ENCODE results near the gene KLF9. TPM values are rescaled to one million over a fixed set of nuclear protein-coding genes. Genes with fewer than 3 reads are reported as not detected.

KLF9 gene
- total RNA-seq: 37.1 and 50.6 TPM in 2 replicates

DNA sequence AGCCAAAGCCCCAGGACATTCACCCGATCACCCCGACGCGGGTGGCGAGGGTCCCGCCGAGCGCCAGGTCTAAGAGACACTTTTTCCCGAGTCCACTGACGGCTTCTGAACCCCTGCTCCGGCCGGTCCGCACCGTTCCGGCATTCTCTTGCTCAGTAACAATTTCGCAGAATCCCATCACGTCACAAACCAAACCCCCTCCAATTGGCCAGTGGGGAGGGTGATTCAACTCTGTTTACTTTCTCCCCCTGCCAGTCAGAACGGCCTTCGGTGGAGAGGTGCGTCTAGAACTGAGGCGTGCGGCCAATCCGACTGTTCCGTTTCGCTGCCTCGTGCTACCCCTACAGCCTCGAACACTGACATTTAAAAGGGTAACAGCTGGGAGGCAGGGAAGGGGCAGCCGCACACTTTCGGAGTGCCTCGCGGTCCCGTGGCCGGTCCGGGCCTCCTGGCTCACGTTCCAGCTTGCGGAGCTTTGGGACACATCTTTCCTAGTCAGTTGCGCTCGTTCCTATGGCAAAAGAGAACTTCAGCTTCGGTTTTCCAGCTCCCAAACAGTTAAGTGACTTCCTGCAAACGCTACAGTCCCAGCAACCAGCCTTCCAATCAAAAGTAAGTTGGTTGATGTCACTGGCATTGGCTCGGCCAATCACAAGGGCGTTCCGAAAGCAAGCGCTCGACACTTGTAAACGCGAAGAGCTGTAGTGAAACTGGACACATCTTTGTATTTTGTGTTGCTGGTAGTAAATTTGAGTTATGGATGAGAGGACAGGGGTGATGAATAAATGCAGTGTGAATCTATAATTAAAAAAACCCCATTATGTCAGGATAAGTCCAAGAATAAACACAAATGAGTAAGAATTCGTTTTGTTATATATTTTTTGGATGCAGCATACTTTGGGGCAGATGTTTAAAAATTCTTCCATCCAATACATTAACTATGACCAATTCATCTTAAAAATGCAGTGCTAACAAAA is at the start of gene KLF9:
TSS of gene KLF9 (minus strand) at position 859 of the 977 bp plus-strand sequence. CDS start 1,294 bp downstream, outside the sequence.
- peak; percentile 96 for DNase-seq (ENCODE audit: low read depth, low spot score)

DNA sequence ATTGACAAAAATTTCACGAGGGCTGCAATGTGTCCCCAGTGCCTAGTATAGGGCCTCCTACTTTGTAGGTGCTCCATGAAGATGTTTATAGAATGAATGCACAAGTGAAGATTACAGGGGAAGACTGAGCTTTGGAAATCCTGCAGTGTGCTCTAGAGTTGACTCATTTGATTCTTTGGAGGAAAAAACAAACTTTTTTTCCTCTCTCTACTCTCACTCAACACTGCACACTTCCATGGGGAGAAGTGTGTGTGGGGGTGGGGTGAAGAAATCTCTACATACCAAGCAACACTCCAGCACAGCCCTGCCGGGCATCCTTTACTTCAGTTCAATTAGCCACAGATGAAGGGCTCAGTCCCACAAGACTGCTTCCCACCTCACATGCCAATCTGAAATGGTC is 49.4 kb upstream of the KLF9 start:
- DNase-seq (ENCODE audit: low read depth, low spot score): no peak

DNA sequence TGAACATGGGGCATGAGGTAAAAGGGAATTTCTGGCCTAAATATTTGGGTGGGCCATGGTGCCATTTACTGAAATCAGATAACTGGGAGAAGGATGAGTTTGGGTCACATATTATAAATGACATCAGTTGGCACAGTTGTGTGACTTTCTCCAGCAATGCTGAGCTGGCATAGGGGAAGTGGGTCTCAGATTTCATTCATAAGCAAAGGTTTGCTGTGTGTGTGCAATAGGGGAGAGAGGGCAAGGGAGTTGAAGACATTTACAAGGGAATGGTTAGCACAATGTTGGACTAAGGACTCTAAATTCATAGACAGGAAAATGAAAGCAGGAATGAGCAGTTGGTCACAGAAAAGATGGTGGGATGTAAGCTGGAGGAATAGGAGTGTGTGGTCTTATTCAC is 47.8 kb upstream of the KLF9 start:
- DNase-seq (ENCODE audit: low read depth, low spot score): no peak

DNA sequence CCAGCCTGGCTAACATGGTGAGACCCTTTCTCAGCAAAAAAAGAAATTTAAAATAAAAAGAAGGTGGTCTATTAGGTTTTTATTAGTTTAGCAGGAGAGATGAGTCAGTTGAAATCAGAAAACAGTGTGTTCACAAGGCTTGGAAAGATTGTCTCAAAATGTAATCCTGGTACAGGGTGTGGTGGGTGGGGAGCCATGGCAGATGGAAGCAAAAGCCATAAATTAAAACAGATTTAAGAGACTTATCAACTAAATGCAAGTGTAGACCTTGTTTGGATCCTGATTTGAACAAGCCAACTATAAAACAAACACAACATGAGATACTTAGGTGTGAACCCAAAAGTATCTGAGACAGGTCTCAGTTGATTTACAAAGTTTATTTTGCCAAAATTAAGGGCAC is 42.8 kb upstream of the KLF9 start:
- no peak for DNase-seq (ENCODE audit: low read depth, low spot score)

DNA sequence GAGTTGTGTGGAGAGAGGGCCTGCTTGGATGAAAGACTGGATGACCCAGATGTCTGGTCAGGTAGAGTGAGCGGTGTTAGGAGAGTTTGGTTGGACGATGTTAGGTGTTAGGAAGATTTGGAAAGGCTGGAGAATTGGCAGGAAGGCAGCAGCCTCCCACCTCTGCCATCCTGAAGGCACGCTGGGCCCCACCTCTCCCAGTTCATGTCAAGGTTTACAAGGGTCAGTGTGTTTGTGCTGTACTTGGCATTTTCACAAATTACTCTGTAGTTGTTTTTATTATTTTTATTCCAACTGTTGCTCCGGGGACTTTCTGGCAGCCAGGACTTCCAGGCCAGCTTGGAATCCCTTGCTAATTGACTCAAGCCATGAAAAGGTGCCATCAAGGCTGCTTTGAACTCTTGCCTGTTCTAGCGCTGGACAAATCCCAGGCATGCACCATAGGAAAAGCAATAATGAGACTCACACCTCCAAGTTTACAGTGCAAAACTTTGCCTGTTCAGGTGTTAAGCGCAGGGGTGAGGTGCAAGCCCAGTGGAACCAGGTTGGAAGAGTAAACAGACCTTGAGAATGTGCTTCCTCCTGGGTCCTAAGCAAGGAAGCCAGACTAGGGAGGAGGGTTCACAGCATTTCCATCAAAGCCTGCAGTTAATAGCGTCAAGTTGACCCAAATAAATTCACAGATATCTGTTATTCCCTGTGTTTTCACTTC is 41.7 kb upstream of the KLF9 start:
- no peak for DNase-seq (ENCODE audit: low read depth, low spot score)

DNA sequence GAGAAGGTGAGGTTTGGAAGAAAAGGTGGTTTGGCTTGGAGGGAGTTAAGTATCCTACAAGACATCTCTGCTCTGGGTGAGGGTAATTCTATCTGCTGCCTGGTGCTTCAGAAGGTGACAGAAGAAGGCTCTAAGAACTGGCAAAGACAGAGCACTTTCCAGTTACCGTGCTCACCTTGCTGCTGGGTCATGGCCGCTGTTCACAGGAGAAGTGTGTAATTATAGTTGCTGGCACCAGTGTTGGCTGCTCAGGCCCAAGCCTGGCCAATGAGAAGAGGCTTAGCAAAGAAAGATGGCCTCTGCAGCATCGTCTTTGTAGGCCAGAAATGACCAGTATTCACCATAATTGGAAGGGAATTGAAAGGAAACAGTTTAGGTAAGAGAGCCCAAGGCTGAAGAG is 37.9 kb upstream of the KLF9 start:
- no peak for DNase-seq (ENCODE audit: low read depth, low spot score)

DNA sequence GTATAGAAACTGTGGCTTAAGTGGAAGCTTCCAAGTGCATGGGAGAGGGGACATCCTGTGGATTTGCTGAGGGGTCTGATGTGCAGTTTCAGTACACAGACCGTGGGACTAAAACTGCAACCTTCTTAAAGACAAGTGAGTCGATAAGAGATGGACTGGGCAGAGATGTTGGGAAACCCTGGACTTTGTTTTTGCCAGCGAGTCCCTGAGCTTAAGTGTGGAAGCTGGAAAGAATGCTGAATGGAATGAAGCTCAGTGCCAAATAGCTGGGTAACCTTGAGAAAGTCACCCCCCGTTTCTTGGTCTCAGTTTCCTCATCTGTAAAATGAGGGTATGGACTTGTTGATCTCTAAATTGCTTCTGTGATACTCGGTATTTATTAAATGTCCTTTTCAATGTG is 37.3 kb upstream of the KLF9 start:
- DNase-seq (ENCODE audit: low read depth, low spot score): no peak

DNA sequence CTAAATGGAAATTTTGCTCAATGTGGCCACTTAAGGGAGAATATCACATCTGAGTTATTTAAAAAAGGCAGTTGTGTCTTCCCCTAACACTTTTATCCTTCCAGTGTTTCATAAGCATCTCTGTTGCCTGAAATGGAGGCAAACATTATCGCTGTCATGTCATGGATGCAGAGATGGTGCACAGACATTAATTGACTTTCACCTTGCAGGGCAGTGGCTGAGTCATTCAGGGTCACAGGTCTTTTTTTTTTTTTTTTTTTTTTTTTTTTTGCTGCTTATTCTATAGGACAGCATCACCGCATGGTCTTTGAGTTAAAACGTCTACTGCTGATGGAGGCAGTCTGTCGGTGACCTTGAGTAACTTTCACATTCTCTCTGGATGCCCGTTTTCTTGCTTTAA is 36.3 kb upstream of the KLF9 start:
- no peak for DNase-seq (ENCODE audit: low read depth, low spot score)

DNA sequence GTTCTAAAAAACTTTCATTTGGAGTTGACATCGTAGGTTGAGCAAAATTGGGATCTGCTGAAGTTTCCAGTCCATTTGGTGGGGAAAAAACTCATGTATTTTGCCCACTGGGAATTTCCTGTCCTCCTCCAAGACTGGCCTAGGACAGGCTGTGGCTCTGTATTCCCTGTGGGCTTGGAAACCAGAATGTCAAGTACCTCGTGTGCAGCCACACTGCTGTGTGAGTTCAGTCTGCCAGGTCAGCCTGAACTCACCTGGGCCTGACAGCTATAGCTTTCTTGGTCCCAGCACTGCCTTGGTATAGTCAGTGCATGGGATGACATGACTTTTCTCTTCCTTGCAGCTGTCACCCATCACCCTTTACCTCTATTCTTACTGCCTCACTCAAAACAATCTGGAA is 35.0 kb upstream of the KLF9 start:
- DNase-seq (ENCODE audit: low read depth, low spot score): no peak

DNA sequence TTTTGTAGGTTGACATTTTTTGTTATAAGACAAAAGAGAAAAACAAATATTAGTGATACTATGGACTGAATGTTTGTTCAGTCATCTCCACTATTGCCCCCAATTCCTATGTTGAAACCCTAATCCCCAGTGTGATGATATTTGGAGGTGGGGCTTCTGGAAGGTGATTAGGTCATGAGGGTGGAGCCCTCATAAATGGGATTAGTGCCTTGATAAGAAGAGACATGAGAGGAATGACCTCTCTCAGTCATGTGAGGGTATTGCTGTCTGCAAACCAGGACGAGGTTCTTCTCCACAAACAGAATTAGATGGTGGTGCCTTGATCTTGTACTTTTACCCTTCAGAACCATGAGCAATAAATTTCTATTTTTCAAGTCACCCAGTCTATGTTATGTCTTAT is 34.5 kb upstream of the KLF9 start:
- DNase-seq (ENCODE audit: low read depth, low spot score): no peak

DNA sequence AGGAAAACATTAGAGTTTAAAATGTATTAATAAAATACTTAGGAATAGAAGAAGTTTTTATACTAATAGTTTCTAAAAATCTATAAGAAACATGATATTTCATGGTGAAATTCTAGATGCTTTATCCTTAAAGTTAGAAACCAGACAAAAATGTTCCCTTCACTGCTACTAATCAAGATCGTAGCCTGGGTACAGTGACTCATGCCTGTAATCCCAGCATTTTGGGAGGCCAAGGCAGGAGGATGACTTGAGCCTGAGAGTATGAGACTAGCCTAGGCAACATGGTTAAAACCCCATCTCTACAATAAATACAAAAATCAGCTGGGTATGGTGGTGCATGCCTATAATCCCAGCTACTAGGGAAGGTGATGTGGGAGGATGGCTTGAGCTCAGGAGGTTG is 30.4 kb upstream of the KLF9 start:
- no peak for DNase-seq (ENCODE audit: low read depth, low spot score)

DNA sequence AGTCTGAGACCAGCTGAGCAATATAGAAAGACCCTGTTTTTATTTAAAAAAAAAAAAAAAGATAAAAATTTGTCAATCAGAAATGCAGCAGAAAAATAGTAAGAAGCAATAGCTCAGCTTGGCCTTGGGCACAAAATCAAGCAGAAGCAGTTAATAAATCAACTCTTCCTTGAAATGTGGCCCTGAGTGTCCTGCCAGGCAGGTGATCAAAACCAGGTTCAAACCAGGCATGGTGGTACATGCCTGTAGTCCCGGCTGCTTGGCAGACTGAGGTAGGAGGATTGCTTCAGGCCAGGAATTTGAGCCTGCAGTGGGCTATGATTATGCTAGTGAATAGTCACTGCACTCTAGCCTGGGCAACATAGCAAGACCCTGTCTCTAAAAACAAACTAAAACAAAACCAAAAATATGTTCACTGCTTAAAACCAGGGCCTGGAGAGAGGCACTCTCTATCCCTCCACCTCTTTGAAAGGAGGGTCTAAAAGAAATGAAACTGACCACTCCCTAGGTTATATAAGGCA is 27.9 kb upstream of the KLF9 start:
- DNase-seq (ENCODE audit: low read depth, low spot score): no peak

DNA sequence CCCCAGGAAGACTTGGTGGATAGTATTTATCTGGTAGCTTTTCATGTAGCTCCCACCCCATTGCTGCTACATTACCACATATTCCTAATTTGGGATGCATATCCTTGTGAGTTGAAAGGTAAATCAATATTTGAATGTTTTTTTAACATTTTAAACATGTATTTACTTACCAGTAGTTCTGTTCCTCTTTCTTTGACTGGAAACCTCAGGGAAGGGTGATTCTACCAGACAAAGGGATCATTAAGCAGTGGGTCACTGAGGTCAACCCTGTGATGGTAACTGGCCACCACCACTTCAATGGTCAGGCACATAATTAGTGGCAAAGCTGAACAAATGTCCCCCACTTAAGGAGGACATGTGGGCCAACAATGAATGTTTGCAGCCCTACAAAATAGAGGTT is 27.2 kb upstream of the KLF9 start:
- DNase-seq (ENCODE audit: low read depth, low spot score): no peak

DNA sequence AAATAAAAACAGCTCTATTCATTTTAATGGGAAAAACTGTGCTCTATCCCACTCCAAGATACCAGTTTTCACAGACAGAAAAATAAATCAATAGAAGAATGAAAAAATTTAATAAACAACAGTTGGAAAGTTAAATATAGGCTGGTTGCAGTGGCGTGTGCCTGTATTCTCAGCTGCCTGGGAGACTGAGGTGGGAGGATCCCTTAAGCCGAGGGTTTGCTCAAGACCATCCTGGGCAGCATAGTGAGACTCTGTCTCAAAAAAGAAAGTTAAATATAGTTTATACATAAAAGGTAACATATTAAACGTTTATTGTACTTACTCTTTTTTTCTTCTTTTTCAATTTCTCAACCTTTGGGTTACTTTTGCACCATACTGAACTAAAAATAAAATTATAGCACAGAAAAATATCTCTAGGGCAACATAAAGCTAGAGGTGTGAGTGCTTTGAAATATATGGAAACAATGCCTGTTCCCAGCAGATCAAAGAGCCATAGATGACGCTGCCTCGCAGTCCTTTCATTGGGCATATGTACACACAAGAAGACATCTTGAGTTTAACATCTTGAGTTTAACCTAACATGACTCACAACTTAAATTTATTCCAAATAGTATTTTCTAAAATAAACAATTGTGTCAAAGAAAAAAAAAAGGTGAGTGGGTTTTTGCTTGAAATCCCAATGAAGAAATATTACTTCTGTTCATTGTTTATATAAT is 25.7 kb upstream of the KLF9 start:
- no peak for DNase-seq (ENCODE audit: low read depth, low spot score)

DNA sequence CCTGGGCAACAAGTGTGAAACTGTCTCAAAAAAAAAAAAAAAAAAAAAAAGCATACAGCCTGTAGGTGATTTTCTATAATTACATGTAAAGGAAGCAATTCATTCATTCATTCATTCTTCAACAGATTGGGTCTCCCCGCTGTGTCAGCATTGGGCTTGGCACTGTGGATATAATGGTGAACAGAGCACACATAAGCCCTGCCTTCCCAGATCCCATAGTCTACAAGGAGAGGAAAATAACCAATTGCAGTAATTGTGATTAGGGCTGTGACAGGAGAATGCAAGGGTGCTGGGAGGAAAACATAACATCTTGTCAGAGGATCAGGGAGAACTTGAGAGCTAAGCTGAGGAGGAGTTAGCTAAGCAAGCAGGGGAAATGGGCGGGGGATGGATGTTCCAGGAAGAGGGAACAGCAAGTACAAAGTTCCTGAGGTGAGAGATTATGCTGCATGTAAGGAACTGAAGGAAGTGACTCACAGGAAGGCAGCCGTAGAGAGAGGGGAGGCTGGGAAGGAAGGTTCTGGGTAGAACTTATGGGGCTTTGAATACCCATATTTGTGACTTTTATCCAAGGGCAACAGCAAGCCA is 24.0 kb upstream of the KLF9 start:
- DNase-seq (ENCODE audit: low read depth, low spot score): peak; percentile 90

DNA sequence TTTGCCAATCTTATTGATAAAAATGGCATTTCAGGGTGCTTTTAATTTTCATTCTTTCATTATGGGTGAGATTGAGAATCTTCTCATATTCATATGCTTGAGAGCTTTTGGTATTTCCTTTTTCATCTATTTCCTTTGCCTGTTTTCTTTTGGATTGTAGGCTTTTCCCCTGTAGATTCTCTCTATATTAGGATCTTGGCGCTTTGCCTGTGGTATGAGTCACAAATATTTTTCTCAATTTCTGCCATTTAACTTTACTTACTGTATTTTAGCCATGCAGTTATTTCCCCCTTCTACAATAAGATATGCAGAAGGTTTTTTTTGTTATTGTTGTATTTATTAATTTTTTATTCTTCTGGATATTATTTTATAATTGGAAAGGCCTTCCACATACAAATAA is 21.5 kb upstream of the KLF9 start:
- DNase-seq (ENCODE audit: low read depth, low spot score): peak; percentile 54

DNA sequence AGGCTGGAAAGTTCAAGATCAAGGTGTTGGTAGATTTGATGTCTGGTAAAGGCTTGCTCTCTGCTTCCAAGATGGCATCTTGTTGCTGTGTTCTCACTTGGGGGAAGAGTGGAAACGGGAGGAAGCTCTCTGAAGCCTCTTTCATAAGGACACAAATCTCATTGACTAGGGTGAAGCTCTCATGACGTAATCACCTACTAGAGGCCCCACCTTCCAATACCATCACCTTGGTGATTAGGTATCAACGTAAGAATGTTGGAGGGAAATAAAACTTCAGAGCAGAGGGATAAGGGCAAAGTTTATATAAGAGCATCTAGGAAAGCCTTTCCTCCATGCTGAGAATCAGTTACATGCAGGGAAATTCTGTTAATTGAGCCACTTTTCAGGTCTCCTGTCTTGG is 15.4 kb upstream of the KLF9 start:
- DNase-seq (ENCODE audit: low read depth, low spot score): no peak

DNA sequence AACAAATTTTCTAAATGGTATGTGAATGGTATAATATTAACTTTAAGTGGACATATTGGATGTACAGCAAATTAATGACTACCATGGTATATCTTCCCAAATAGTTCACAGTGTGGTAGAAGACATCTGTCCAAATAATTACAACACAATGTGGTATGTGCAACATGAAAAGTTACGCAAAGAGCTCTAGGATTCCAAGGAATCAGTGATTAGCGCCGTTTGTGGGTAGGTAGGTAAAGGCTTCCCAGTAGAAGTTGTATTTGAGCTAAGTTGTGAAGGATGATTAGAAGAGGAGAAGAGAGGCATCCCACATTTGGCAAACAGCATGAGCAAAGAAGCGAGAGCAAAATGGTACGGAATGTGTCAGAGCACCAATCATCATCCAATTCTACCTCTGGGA is 14.3 kb upstream of the KLF9 start:
- DNase-seq (ENCODE audit: low read depth, low spot score): no peak

DNA sequence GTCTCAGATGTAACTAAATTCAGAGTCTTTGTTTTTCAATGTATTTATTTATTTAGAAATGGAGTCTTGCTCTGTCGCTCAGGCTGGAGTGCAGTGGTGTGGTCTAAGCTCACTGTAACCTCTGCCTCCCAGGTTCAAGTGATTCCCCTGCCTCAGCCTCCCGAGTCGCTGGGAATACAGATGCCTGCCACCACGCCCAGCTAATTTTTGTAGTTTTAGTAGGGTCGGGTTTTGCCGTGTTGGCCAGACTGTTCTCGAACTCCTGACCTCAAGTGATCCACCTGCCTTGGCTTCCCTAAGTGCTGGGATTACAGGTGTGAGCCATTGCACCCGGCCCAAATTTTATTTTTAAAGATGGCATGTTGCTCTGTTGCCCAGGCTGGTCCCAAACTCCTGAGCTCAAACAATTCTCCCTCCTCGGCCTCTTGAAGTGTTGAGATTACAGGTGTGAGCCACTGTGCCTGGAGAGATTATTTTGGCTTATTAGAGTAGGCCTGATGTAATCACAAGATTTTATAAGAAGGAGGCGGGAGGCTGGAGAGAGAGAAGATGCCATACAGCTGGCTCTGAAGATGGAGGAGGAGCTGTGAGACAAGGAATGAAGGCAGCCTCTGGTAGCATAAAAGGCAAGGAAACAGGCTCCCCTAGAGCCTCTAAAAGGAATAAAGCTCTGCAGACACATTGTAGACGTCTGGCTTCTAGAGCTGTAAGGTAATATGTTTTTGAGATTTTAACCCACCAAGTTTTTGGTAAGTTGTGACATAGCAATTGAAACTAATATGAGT is 12.9 kb upstream of the KLF9 start:
- DNase-seq (ENCODE audit: low read depth, low spot score): no peak

DNA sequence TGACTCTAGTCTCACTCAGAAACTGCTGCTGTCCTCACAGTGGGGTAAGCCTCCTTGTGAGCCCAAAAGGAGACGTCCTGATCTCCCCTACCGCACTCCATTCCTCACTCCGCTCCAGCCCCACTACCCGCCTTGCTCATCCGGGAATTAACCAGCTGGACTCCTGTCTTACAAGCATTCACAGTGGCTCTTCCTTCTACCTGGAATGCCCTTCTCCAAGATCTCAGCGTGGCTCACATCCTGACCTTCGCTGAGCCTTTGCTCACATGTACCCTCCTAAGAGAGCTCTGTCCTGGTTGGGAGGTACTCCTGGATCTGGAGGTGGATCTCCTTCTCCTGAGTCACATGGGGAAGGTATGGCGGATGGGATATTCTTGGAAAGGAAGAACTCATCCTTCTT is 10.7 kb upstream of the KLF9 start:
- no peak for DNase-seq (ENCODE audit: low read depth, low spot score)

All from pulmonary artery endothelial cell (primary cell).